Kidney (tissue), 14 donors: ENCODE measurements around the gene ADIPOR2. TPM values are rescaled to one million over a fixed set of nuclear protein-coding genes. Genes with fewer than 3 reads are reported as not detected.

Experiments used
- DNase-seq, 5 donors: peaks; one replicate each; pipeline ENCODE4 v3.0.0-alpha.2; 2013 to 2020
- FAIRE-seq: peaks from 2 replicates; lab custom pipeline; 2012; peaks lifted over from hg19 to GRCh38; lab: Jason Lieb, UNC
- H3K27ac ChIP-seq, 2 donors: one replicate each; pipeline ENCODE4 v1.7.0; 2013; ENCODE audit warnings: low read depth in 2 of 2, low read length in 2 of 2, inconsistent platforms in 1 of 2
- H3K27me3 ChIP-seq: one replicate; pipeline ENCODE4 v1.7.1; 2013; ENCODE audit warnings: low read length, inconsistent platforms; ENCODE audit not compliant: control insufficient read depth, insufficient read depth
- H3K36me3 ChIP-seq, 3 donors: one replicate each; pipeline versions ENCODE4 v1.7.0 to v1.7.1; 2013; ENCODE audit warnings: low read length in 3 of 3, control low read depth in 1 of 3, inconsistent platforms in 1 of 3; ENCODE audit not compliant: insufficient read depth in 3 of 3, control insufficient read depth in 2 of 3
- H3K4me1 ChIP-seq, 3 donors: one replicate each; pipeline versions ENCODE4 v1.7.0 to v1.7.1; 2013; ENCODE audit warnings: low read length in 3 of 3, inconsistent platforms in 1 of 3, low read depth in 1 of 3; ENCODE audit not compliant: control insufficient read depth in 2 of 3, insufficient read depth in 2 of 3
- H3K4me3 ChIP-seq, 3 donors: one replicate each; pipeline versions ENCODE4 v1.7.0 to v1.8.1; 2013; ENCODE audit warnings: low read length in 3 of 3, control low read depth in 1 of 3, inconsistent platforms in 1 of 3
- H3K9ac ChIP-seq, 3 donors: one replicate each; pipeline versions ENCODE4 v1.7.0 to v1.7.1; 2013; ENCODE audit warnings: low read length in 3 of 3, control low read depth in 1 of 3, inconsistent platforms in 1 of 3
- H3K9me3 ChIP-seq, 3 donors: one replicate each; pipeline versions ENCODE4 v1.7.0 to v1.7.1; 2013; ENCODE audit warnings: low read length in 3 of 3, control low read depth in 1 of 3, inconsistent platforms in 1 of 3; ENCODE audit not compliant: control insufficient read depth in 2 of 3, insufficient read depth in 1 of 3
- CTCF ChIP-seq: IDR thresholded peaks from 3 replicates; pipeline ENCODE4 v1.5.1; 2012; ENCODE audit warnings: mild to moderate bottlenecking, moderate library complexity, borderline replicate concordance; ENCODE audit not compliant: insufficient read depth; ENCODE audit errors: extremely low read depth
- intact Hi-C: fragments of 100-400 bp; cut with DNase I; formaldehyde crosslinking; loops from one replicate; pipeline ENCODE4 v1.11.1; 2022
- polyA plus RNA-seq: library from polyadenylated mRNA; stranded (reverse); fragments of 350-450 nt; fragmentation: Illumina TruSeq; extraction: RNeasy Lipid Tissue Mini Kit (QIAGEN cat#74804); gene quantifications from one replicate; pipeline ENCODE4 v1.2.3, GENCODE V29; 2014; ENCODE audit warnings: low read depth, low replicate concordance; ENCODE audit not compliant: insufficient read depth
- total RNA-seq: library from RNA; stranded (reverse); fragmentation: NEBNext Ultra II Directional; extraction: Animal tissue kit (Norgen Biotek cat#: 25700); gene quantifications from one replicate; pipeline ENCODE4 v1.2.1, GENCODE V29; 2021
- donor health status: control.
- donor health status: control.
- donor health status: control.
- donor health status: control.
- donor health status: control.
- donor health status: DM: yes; HTN: yes; CAD: no.
- donor health status: Normal renal cell carcinoma (clear cell type).

The ADIPOR2 gene
- total and polyA plus RNA-seq, 2 donors from 2014 or later: 26.7 to 50.0 TPM

DNA sequence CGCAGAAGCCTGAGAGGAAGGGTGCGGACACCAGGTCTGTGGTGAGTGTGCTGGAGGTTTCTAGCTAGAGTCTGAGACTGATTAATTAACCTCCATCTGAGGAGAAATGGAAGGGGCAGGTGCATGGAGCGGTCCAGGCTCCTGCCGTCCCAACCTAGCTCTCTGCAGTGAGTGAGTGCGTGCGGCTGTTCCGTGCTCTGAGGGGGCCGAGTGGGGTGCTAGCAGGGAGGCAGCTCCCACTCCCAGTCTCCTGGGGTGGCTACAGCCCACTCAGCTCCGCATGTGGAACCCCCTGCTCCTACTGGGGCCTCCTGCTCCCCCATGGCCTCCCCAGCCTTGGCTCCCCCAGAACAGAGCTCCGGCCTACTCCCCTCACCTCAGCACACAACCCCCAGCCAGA is 132.4 kb downstream of the ADIPOR2 start:
- FAIRE-seq (no peak), DNase-seq (no peak)
- no peaks in the 10 kb centered on the region for H3K4me1 ChIP-seq
- no peak for TF ChIP-seq CTCF
- no peak overlapping the region for H3K9ac ChIP-seq
- H3K27me3 ChIP-seq: peaks cover 2% of the 10 kb centered on the region
- H3K36me3 ChIP-seq: no peaks in the 10 kb centered on the region
- no peak overlapping the region for H3K27ac ChIP-seq
- no peak overlapping the region for H3K4me3 ChIP-seq
- intact Hi-C loops: no loop called here
- no peaks in the 10 kb centered on the region for H3K9me3 ChIP-seq

DNA sequence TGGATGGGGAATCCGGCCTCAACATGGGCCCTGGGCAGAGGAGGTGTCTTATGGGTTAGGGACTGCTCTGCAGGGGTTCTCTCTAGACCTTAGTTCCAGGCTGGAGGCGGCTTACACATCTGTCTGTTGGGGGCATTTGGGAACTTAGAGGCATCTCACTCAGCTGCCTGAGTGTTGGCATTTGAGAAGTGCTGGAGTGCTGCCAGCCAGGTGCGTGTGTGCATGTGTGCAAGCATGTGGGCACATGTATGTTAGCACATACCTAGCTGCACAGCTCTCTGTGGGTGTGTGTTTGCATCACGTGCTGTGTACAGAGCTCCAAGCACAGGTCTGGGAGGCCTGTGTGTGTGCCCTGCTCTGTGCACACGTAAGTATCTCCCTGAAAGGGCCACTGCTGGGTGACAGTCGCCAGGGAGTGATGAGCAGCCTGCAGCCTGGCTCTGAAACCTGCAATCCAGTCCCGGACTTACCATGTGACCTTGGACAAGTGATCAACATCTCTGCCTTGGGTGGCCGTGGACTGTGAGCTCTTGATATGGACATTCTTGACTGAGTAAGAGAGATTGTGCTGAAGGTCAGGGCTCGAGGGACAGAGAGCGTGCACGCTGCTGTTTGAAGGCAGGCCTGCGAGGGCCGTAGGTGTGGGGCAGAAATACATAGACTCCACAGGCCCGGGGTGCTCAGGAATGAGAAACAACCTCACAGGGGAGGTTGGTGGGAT is 134.7 kb downstream of the ADIPOR2 start:
- FAIRE-seq (no peak), DNase-seq (no peak)
- Histone ChIP-seq H3K9ac (no peak overlapping the region), H3K36me3 (no peaks in the 10 kb centered on the region), H3K27ac (no peak overlapping the region), H3K9me3 (no peaks in the 10 kb centered on the region), H3K4me3 (no peak overlapping the region), H3K27me3 (peaks cover 2% of the 10 kb centered on the region), H3K4me1 (no peaks in the 10 kb centered on the region)
- intact Hi-C loops: no loop called here
- TF ChIP-seq CTCF: no peak

- intact Hi-C loops: no loop called here
These were observed 135.5 kb downstream of the ADIPOR2 start for GRCh38 chr12:1826401-1826800.

More at GRCh38 chr12:1826401-1826800, 135.5 kb downstream of the ADIPOR2 start:
- H3K9ac ChIP-seq: no peak overlapping the region
- H3K9me3 ChIP-seq: no peaks in the 10 kb centered on the region
- H3K4me1 ChIP-seq: peaks cover 0 to 3% (median 0%) of the 10 kb centered on the region in 3 donors
- H3K27ac ChIP-seq: no peak overlapping the region
- no peak for DNase-seq
- TF ChIP-seq CTCF: no peak
- no peak for FAIRE-seq
- H3K4me3 ChIP-seq: no peak overlapping the region
- H3K27me3 ChIP-seq: no peaks in the 10 kb centered on the region
- no peaks in the 10 kb centered on the region for H3K36me3 ChIP-seq
